GM10248 (cell line): Measurements from ENCODE around the gene CHST12.

ENCODE experiments used
- CTCF ChIA-PET: fragments of 300-600 bp; sonication (Branson Sonifier 250); formaldehyde crosslinking; extraction: SDS; loops from one replicate; lab custom pipeline; 2021; ENCODE audit warnings: antibody characterized with exemption; lab: Yijun Ruan, JAX
- POLR2A ChIA-PET: fragments of 350-650 bp; sonication (Branson Sonifier 250); formaldehyde crosslinking; extraction: SDS; loops from one replicate; lab custom pipeline; 2020; ENCODE audit warnings: antibody characterized with exemption; lab: Yijun Ruan, JAX
- DNase-seq: peaks from one replicate; pipeline ENCODE4 v3.0.0; 2012; ENCODE audit errors: extremely low spot score
- CTCF ChIP-seq: IDR thresholded peaks from 2 replicates; pipeline ENCODE4 v1.5.1; 2012; ENCODE audit warnings: mild to moderate bottlenecking, low read depth; ENCODE audit errors: extremely low read depth, missing control alignments, control extremely low read depth

Gene CHST12

GRCh38 chr7:2480070-2480408 is 76.6 kb downstream of the CHST12 start:
- no peak for DNase-seq
- ChIA-PET CTCF (interaction anchor here (1.7 to 7.3 kb wide), 2 partner anchors 10 to 230 kb away, joined by 6 to 57 read pairs; no protein-coding TSS in a partner anchor), POLR2A (interaction anchor here (0.5 kb wide), 1 partner anchor 87 kb away, joined by 4 read pairs; no protein-coding TSS in a partner anchor)
- TF ChIP-seq CTCF, result no peak

- no peak for DNase-seq
- POLR2A ChIA-PET, result no interaction called here
- CTCF ChIA-PET, result interaction anchor here (7.3 kb wide), 1 partner anchor 11 kb away, joined by 57 read pairs; no protein-coding TSS in a partner anchor
- TF ChIP-seq CTCF, result no peak
Observed at GRCh38 chr7:2481195-2481594, 77.8 kb downstream of the CHST12 start.

GRCh38 chr7:2482725-2483451 is 79.5 kb downstream of the CHST12 start:
- no peak for TF ChIP-seq CTCF
- ChIA-PET POLR2A (no interaction called here), CTCF (interaction anchor here (0.7 to 7.3 kb wide), 5 partner anchors 13 to 228 kb away, joined by 3 to 57 read pairs (median 5); no protein-coding TSS in a partner anchor)
- no peak for DNase-seq

GRCh38 chr7:2483494-2483893 is 80.1 kb downstream of the CHST12 start:
- TF ChIP-seq CTCF, result no peak
- POLR2A ChIA-PET, result no interaction called here
- no peak for DNase-seq
- CTCF ChIA-PET, result interaction anchor here (0.6 to 7.3 kb wide), 6 partner anchors 14 to 756 kb away, joined by 3 to 57 read pairs (median 4); no protein-coding TSS in a partner anchor

GRCh38 chr7:2484868-2485267 is 81.5 kb downstream of the CHST12 start:
- no peak for DNase-seq
- TF ChIP-seq CTCF, result no peak
- ChIA-PET CTCF (interaction anchor here (7.3 kb wide), 1 partner anchor 15 kb away, joined by 57 read pairs; no protein-coding TSS in a partner anchor), POLR2A (no interaction called here)

- CTCF ChIA-PET, result interaction anchor here (1.1 kb wide), 1 partner anchor 13 kb away, joined by 4 read pairs; no protein-coding TSS in a partner anchor
- DNase-seq, result no peak
- POLR2A ChIA-PET, result no interaction called here
- no peak for TF ChIP-seq CTCF
Observed at GRCh38 chr7:2487586-2488271, 84.3 kb downstream of the CHST12 start.
